HG03432 (cell line): Measurements from ENCODE around the gene TASP1.

Experiments
- ATAC-seq: cut with Tn5 transposase; IDR thresholded peaks from one replicate; pipeline ENCODE4 v1.9.1; 2021; ENCODE audit warnings: mild to moderate bottlenecking, moderate library complexity; ENCODE audit not compliant: unreplicated experiment

Gene TASP1

GRCh38 chr20:13574071-13574470 is 64.7 kb downstream of the TASP1 start:
- no peak for ATAC-seq

- ATAC-seq: no peak
Observed at GRCh38 chr20:13571662-13572061, 67.1 kb downstream of the TASP1 start.

- no peak for ATAC-seq
Observed at GRCh38 chr20:13567663-13568062, 71.1 kb downstream of the TASP1 start.

GRCh38 chr20:13563854-13564253 is 74.9 kb downstream of the TASP1 start:
- ATAC-seq: no peak

- no peak for ATAC-seq
Observed at GRCh38 chr20:13554706-13555105, 84.0 kb downstream of the TASP1 start.

- no peak for ATAC-seq
Observed at GRCh38 chr20:13554076-13554475, 84.7 kb downstream of the TASP1 start.

GRCh38 chr20:13552061-13552460 is 86.7 kb downstream of the TASP1 start:
- no peak for ATAC-seq

- no peak for ATAC-seq
Observed at GRCh38 chr20:13549451-13549850, 89.3 kb downstream of the TASP1 start.

GRCh38 chr20:13546497-13547131 is 92.1 kb downstream of the TASP1 start:
- peak; percentile 81 for ATAC-seq

- ATAC-seq: no peak
Observed at GRCh38 chr20:13545790-13546189, 92.9 kb downstream of the TASP1 start.

- ATAC-seq: no peak
Observed at GRCh38 chr20:13543783-13544182, 94.9 kb downstream of the TASP1 start.

GRCh38 chr20:13535627-13536026 is 103.1 kb downstream of the TASP1 start:
- ATAC-seq: no peak

GRCh38 chr20:13533946-13534345 is 104.8 kb downstream of the TASP1 start:
- no peak for ATAC-seq

- ATAC-seq: no peak
Observed at GRCh38 chr20:13530146-13530545, 108.6 kb downstream of the TASP1 start.

GRCh38 chr20:13526551-13526950 is 112.2 kb downstream of the TASP1 start:
- no peak for ATAC-seq

- ATAC-seq: no peak
Observed at GRCh38 chr20:13525225-13525940, 113.3 kb downstream of the TASP1 start.

GRCh38 chr20:13524339-13524738 is 114.4 kb downstream of the TASP1 start:
- no peak for ATAC-seq

- no peak for ATAC-seq
Observed at GRCh38 chr20:13517831-13518230, 120.9 kb downstream of the TASP1 start.

GRCh38 chr20:13515796-13516558 is 122.8 kb downstream of the TASP1 start:
- no peak for ATAC-seq

GRCh38 chr20:13515291-13515690 is 123.4 kb downstream of the TASP1 start:
- ATAC-seq: no peak

- no peak for ATAC-seq
Observed at GRCh38 chr20:13510837-13511488, 127.8 kb downstream of the TASP1 start.
